HG02885 (cell line): ENCODE results near the gene C4A.
"Not testable (repeated sequence)": the region's sequence is repeated elsewhere in the genome, so short reads cannot be mapped to it uniquely, and the experiment has no call there.

ENCODE experiments used
- ATAC-seq: cut with Tn5 transposase; IDR thresholded peaks from one replicate; pipeline ENCODE4 v1.9.1; 2021; ENCODE audit warnings: mild to moderate bottlenecking; ENCODE audit not compliant: unreplicated experiment, poor library complexity

C4A gene

GRCh38 chr6:31958741-31959739, 22.8 kb upstream of the C4A start, which contains the start of the genes NELFE and SKIC2:
Gene NELFE, minus strand, starts transcription at chr6:31958971. Its CDS starts 525 bp downstream, at chr6:31958446.
Gene SKIC2, plus strand, starts transcription at chr6:31959175. Its CDS starts 18 bp downstream, at chr6:31959193.
- peak; percentile 97 for ATAC-seq

- ATAC-seq, result no peak
Measured at GRCh38 chr6:31961616-31962015, 20.2 kb upstream of the C4A start.

GRCh38 chr6:31963921-31964320, 17.9 kb upstream of the C4A start:
- no peak for ATAC-seq

- no peak for ATAC-seq
Measured at GRCh38 chr6:31965700-31966099, 16.2 kb upstream of the C4A start.

DNA sequence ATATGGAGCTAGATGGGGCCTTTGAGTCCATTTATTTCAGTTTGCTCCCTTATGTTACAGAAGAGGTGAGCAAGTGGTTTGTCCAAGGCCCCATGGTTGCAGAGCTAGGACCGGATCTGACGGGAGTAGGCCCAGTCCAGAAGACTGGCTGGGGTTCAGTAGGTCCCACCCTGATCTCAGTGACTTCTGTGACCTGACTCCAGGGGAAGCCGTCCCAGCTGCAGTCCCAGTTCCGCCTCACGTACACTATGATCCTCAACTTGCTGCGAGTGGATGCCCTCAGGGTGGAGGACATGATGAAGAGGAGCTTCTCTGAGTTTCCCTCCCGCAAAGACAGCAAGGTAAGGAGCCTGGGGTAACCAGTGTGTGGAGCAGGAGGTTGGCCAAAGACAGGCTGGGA, 15.4 kb upstream of the C4A start:
- no peak for ATAC-seq

- ATAC-seq, result no peak
Measured at GRCh38 chr6:31966997-31967925, 14.6 kb upstream of the C4A start.

GRCh38 chr6:31967926-31968320, 13.9 kb upstream of the C4A start:
- no peak for ATAC-seq

DNA sequence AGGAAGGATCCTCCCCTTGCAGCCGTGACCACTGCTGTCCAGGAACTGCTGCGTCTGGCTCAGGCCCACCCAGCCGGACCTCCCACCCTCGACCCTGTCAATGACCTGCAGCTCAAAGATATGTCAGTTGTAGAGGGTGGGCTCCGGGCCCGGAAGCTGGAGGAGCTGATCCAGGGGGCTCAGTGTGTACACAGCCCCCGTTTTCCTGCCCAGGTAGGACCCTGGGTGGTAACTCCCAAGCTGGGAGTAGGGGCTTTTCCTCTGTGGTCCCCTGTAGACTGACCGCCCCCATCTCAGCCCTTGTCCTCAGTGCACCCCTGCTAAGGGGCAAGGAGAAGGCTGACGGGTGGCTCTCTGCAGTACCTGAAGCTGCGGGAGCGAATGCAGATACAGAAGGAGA, 13.5 kb upstream of the C4A start:
- ATAC-seq, result no peak

GRCh38 chr6:31968791-31969711, 12.8 kb upstream of the C4A start:
- ATAC-seq, result no peak

GRCh38 chr6:31969712-31970603, 11.9 kb upstream of the C4A start:
- no peak for ATAC-seq

GRCh38 chr6:31970604-31971271, 11.1 kb upstream of the C4A start:
- ATAC-seq, result no peak

GRCh38 chr6:31971279-31971992, 10.4 kb upstream of the C4A start:
- ATAC-seq, result no peak

GRCh38 chr6:31971993-31972708, 9.7 kb upstream of the C4A start, which contains the start of gene DXO:
Gene DXO, minus strand, starts transcription at chr6:31972138. Its CDS starts 463 bp downstream, at chr6:31971675.
- ATAC-seq, result peak; percentile 94

DNA sequence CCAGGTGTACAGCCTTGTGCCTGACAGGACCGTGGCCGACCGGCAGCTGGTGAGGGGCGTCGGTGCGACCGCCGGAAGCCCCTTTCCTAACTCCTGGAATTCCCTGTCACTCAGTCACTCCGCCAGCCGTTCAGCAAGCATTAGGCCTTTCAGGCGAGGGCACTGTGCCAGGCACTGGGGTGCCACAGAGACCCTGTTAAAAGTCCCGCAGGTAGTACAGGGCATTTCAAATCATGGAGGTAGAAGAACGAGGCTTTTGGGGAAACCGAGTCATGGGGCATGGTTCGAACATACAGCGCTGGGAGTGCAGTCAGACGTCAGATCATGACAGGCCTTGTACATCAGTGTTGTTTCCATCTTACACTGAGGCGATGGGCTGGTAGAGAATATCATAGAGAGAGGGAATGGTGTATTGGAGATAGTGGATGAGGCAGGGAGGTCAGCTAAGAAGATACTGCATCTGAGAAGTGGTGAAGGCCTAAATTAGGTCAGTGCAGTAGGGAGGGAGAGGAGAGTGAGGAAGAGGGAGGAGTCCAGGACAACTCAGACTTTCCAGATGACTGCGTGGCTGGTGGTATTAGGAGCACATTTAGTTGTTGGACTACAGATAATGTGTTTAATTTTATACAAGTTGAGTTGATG, 9.0 kb upstream of the C4A start:
- no peak for ATAC-seq

DNA sequence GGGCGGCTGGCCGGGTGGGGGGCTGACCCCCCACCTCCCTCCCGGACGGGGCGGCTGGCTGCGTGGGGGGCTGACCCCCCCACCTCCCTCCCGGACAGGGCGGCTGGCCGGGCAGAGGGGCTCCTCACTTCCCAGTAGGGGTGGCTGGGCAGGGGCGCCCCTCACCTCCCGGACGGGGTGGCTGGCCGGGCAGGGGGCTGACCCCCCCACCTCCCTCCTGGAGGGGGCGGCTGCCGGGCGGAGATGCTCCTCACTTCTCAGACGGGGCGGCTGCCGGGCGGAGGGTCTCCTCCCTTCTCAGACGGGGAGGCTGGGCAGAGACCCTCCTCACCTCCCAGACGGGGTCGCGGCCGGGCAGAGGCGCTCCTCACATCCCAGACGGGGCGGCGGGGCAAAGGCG, 5.8 kb upstream of the C4A start:
- not testable (repeated sequence) for ATAC-seq

GRCh38 chr6:31977816-31978431, 3.9 kb upstream of the C4A start:
- ATAC-seq, result no peak
